ENCODE data around the gene OSGIN1. TPM values are rescaled to one million over a fixed set of nuclear protein-coding genes. Genes with fewer than 3 reads are reported as not detected.

The OSGIN1 gene
- polyA plus RNA-seq, 3 donors, result 1.8 to 4.0 (median 2.0) TPM

- Mint-ChIP-seq H3K9me3 (peaks cover 0 to 3% (median 0%) of the 10 kb centered on the region in 7 donors), H3K4me3 (no peak overlapping the region), H3K27me3 (ENCODE audit: low read depth in 3 of 3) (peaks cover 0 to 2% (median 0%) of the 10 kb centered on the region in 3 donors), H3K4me1 (peaks cover under 1% of the 10 kb centered on the region), H3K27ac (no peak overlapping the region), H3K36me3 (peaks cover 66 to 81% of the 10 kb centered on the region in 2 donors)
- H3K27ac ChIP-seq (ENCODE audit: low read depth in 1 of 2, low read length in 2 of 2), result no peak overlapping the region
- DNase-seq, result no peak
- no peaks in the 10 kb centered on the region for H3K27me3 ChIP-seq (ENCODE audit: control insufficient read depth in 2 of 2, insufficient read depth in 2 of 2, low read length in 2 of 2)
- no peaks in the 10 kb centered on the region for H3K9me3 ChIP-seq (replicated peaks in 1 of 2; ENCODE audit: control insufficient read depth in 1 of 2, insufficient read depth in 1 of 2, low read length in 2 of 2)
- no peak overlapping the region for H2AFZ ChIP-seq (ENCODE audit: insufficient read depth, low read depth, low read length, poor library complexity, severe bottlenecking)
- H3K4me1 ChIP-seq (ENCODE audit: control insufficient read depth in 1 of 2, insufficient read depth in 2 of 2, low read length in 2 of 2), result no peaks in the 10 kb centered on the region
- peaks cover 24% of the 10 kb centered on the region for H3K79me2 ChIP-seq (ENCODE audit: insufficient read depth, low read length)
- TF ChIP-seq, protein P1, sequence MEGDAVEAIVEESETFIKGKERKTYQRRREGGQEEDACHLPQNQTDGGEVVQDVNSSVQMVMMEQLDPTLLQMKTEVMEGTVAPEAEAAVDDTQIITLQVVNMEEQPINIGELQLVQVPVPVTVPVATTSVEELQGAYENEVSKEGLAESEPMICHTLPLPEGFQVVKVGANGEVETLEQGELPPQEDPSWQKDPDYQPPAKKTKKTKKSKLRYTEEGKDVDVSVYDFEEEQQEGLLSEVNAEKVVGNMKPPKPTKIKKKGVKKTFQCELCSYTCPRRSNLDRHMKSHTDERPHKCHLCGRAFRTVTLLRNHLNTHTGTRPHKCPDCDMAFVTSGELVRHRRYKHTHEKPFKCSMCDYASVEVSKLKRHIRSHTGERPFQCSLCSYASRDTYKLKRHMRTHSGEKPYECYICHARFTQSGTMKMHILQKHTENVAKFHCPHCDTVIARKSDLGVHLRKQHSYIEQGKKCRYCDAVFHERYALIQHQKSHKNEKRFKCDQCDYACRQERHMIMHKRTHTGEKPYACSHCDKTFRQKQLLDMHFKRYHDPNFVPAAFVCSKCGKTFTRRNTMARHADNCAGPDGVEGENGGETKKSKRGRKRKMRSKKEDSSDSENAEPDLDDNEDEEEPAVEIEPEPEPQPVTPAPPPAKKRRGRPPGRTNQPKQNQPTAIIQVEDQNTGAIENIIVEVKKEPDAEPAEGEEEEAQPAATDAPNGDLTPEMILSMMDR (IDR thresholded peaks at IDR 0.05), result no peak
- H4K20me1 ChIP-seq (ENCODE audit: insufficient read depth, low read length), result peaks cover 37% of the 10 kb centered on the region
- no peak overlapping the region for H3K4me2 ChIP-seq (replicated peaks; ENCODE audit: extremely low read depth, low read length, poor library complexity, severe bottlenecking)
- intact Hi-C loops (cut with micrococcal nuclease), result no loop called here
- no peak overlapping the region for H3K4me3 ChIP-seq (replicated peaks in 1 of 3; ENCODE audit: low read depth in 2 of 3, low read length in 3 of 3)
- no peak overlapping the region for H3K9ac ChIP-seq (ENCODE audit: insufficient read depth, low read length, poor library complexity, severe bottlenecking)
- peaks cover 53 to 94% of the 10 kb centered on the region in 2 donors for H3K36me3 ChIP-seq (replicated peaks in 1 of 2; ENCODE audit: control insufficient read depth in 1 of 2, insufficient read depth in 2 of 2, low read length in 2 of 2)
- WGBS (ENCODE audit: insufficient coverage), result 99% methylated on average over 13 of the region's 15 CpGs
These were observed 45.3 kb upstream of the OSGIN1 start for GRCh38 chr16:83907631-83908250.

- no peak overlapping the region for H3K27ac ChIP-seq (ENCODE audit: low read depth in 1 of 2, low read length in 2 of 2)
- H3K9me3 ChIP-seq (replicated peaks in 1 of 2; ENCODE audit: control insufficient read depth in 1 of 2, insufficient read depth in 1 of 2, low read length in 2 of 2), result no peaks in the 10 kb centered on the region
- peaks cover 14% of the 10 kb centered on the region for H3K79me2 ChIP-seq (ENCODE audit: insufficient read depth, low read length)
- no peaks in the 10 kb centered on the region for H3K4me1 ChIP-seq (ENCODE audit: control insufficient read depth in 1 of 2, insufficient read depth in 2 of 2, low read length in 2 of 2)
- H2AFZ ChIP-seq (ENCODE audit: insufficient read depth, low read depth, low read length, poor library complexity, severe bottlenecking), result no peak overlapping the region
- peaks cover 0 to 3% (median 0%) of the 10 kb centered on the region in 7 donors for H3K9me3 Mint-ChIP-seq
- DNase-seq, result no peak
- H3K4me3 Mint-ChIP-seq, result no peak overlapping the region
- H3K27me3 ChIP-seq (ENCODE audit: control insufficient read depth in 2 of 2, insufficient read depth in 2 of 2, low read length in 2 of 2), result no peaks in the 10 kb centered on the region
- H3K4me3 ChIP-seq (replicated peaks in 1 of 3; ENCODE audit: low read depth in 2 of 3, low read length in 3 of 3), result no peak overlapping the region
- peaks cover 0 to 1% (median 0%) of the 10 kb centered on the region in 3 donors for H3K27me3 Mint-ChIP-seq (ENCODE audit: low read depth in 3 of 3)
- no peak overlapping the region for H3K4me2 ChIP-seq (replicated peaks; ENCODE audit: extremely low read depth, low read length, poor library complexity, severe bottlenecking)
- H3K36me3 ChIP-seq (replicated peaks in 1 of 2; ENCODE audit: control insufficient read depth in 1 of 2, insufficient read depth in 2 of 2, low read length in 2 of 2), result peaks cover 63 to 94% of the 10 kb centered on the region in 2 donors
- TF ChIP-seq, protein P1 (IDR thresholded peaks at IDR 0.05), result no peak
- no peak overlapping the region for H3K9ac ChIP-seq (ENCODE audit: insufficient read depth, low read length, poor library complexity, severe bottlenecking)
- H4K20me1 ChIP-seq (ENCODE audit: insufficient read depth, low read length), result peaks cover 30% of the 10 kb centered on the region
- no peak overlapping the region for H3K27ac Mint-ChIP-seq
- intact Hi-C loops (cut with micrococcal nuclease), result no loop called here
- WGBS (ENCODE audit: insufficient coverage), result 100% methylated on average over 1 of the region's 2 CpGs
- no peaks in the 10 kb centered on the region for H3K4me1 Mint-ChIP-seq
- H3K36me3 Mint-ChIP-seq, result peaks cover 68 to 84% of the 10 kb centered on the region in 2 donors
These were observed 44.2 kb upstream of the OSGIN1 start for GRCh38 chr16:83908798-83909197.

Data from CD14-positive monocyte (primary cell).